GM12891 (cell line): ENCODE measurements around the gene THADA.
"Not testable (repeated sequence)": the region's sequence is repeated elsewhere in the genome, so short reads cannot be mapped to it uniquely, and the experiment has no call there.

ENCODE experiments used
- PAX5 ChIP-seq: IDR thresholded peaks from 2 replicates; pipeline ENCODE4 v1.6.1; 2011; ENCODE audit warnings: low read length, moderate library complexity, mild to moderate bottlenecking; ENCODE audit not compliant: insufficient read depth, severe bottlenecking
- POLR2A ChIP-seq: IDR thresholded peaks from 2 replicates; pipeline ENCODE4 v1.6.1; 2011; ENCODE audit warnings: low read depth, low read length, control low read depth
- POLR2AphosphoS5 ChIP-seq: IDR thresholded peaks from 2 replicates; pipeline ENCODE4 v1.6.1; 2011; ENCODE audit warnings: low read depth, low read length, control low read depth
- SPI1 ChIP-seq: IDR thresholded peaks from 2 replicates; pipeline ENCODE4 v1.6.1; 2011; ENCODE audit warnings: low read depth, low read length, control low read depth
- TAF1 ChIP-seq: IDR thresholded peaks from 2 replicates; pipeline ENCODE4 v1.6.1; 2011; ENCODE audit warnings: low read depth, low read length, control low read depth

- TF ChIP-seq POLR2AphosphoS5, SPI1, POLR2A, TAF1, PAX5: not testable (repeated sequence)
These were observed 63.3 kb downstream of the THADA start for GRCh38 chr2:43532572-43532971.
